HG03103 (cell line): ENCODE results near the gene LASP1NB.
"Not testable (repeated sequence)": the region's sequence is repeated elsewhere in the genome, so short reads cannot be mapped to it uniquely, and the experiment has no call there.

Experiments used
- ATAC-seq: cut with Tn5 transposase; IDR thresholded peaks from one replicate; pipeline ENCODE4 v1.9.1; 2021; ENCODE audit warnings: low read depth; ENCODE audit not compliant: unreplicated experiment

Gene LASP1NB

DNA sequence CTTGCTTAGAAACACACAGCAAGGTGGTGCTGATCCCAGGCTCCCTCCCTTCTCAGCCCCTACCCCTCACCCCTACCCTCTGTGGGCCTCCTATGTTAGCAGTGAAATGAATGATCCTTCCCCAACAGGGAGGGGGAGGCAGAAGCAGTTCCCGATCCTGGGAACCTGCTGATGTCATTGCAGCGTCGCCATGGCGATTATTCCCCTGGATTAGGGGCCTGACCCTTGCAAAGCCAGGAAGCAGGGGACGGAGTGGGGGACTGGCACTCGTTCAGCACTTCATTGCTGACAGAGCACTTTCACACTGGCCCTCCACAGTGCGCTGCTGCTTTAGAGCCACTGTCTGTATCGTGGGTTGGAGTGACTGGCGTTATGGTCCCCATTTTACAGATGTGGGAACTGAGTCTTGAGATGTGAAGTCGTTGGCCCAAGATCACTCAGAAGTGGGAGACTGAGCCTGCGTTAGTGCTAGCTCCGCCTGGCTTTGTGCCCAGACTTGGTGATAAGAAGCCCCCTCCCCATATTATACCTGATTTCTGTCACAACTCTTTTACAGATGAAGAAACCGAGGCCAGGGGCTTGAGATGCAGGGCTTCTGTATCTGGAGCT lies 29.0 kb upstream of the LASP1NB start:
- no peak for ATAC-seq

DNA sequence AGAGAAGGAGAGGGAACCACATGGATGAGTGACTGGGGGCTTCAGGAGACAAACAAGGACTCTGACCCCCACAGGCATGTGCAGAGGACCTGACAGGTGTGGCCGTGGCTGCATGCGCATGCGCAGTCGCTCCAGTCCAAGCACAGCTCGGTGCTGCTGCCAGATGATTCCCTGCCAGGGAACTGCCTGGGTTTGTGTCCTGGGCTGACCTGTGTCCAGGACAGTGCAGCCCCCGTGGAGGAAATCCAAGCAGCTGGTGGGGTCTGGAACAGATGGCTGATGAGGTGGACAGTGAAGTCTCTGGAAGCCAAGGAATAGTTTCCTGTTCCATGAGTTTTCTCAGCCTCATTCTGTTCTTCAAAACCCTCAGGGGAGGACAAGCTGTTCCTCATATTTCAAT lies 28.2 kb upstream of the LASP1NB start:
- ATAC-seq: no peak

DNA sequence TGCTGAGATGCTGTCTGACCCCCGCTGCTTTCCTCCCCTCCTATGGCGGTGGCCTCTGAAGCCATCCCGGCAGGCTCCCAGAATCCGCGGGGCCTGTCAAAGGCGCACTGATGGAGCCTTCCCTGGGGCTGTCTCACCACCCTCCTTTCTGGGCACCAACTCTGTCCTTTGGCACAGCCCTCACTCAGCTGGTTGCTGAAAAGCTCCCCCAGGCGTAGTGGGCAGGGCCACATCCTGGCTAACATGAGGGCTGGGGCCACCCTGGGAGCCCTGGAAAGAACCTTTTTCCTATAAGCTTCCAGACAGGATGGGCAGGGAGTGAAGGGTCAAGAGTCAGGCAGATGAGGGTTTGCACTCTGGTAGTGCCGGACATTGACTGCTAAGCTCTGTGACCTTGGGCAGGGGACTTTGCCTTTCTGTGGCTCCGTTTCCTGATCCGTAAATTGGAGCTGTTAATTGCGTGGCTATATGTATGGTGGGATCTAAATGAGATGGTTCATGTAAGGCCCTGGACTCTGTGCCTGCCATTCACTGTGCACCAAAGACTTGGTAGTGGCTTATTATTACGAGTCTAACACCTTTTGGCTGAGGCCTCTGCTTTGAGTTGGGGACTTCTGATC lies 27.6 kb upstream of the LASP1NB start:
- no peak for ATAC-seq

DNA sequence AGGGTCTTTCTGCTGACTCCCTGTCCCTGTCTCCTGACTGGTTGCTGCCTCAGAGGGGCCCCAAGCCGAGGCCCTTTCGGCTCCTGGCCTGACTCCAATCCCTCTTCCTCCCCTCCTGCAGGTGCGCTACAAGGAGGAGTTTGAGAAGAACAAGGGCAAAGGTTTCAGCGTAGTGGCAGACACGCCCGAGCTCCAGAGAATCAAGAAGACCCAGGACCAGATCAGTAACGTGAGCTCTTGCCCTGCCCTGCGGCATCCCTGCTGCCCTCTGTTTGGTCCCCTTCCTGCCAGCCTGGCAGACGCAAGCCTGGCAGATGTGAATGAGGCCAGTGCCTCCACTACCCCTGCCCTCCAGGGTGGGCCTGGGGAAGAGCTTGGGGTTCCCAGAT lies 27.1 kb upstream of the LASP1NB start:
- ATAC-seq: no peak

DNA sequence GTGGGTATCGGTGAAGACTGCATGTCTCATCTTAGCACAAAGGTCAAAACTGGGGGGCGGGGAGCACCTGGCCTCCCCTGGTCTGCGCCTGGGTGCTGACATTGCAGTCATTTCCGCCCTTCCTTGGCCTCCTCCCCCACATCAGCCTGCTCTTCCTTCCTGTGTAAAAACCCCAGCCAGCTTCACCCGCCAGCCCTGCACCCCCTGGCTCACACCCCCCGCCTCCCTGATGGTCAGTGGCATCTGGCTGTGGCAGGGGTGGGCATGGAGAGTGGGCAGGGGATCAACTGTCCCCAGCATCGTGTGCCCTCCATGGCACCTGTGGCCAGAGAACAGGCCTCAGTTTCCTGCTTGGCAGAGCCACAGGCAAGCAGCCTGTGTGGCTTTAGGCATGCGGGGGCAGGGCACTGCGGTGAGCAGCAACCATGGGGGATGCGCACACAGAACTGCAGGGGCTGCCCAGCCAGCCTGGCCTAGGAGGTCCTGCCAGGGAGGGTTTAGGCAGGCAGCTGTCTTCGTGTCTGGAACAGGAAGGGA lies 26.5 kb upstream of the LASP1NB start:
- ATAC-seq: peak; percentile 74

DNA sequence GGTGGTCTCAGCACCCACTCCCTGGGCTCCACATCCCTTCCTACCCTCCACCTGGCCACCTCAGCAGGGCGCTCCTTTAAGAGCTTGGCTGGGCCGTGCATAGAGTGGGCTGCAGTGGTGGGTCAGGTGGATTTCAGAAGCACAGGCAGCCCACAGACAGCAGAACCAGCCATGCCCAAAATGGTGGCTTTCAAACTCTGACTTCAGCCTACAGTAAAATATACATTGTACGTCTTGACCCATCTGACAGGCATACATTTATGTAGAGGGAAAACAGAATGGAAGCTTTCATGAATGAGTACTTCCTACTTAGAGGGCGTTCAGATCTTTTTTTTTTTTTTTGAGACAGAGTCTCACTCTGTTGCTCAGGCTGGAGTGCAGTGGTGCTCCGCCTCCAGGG lies 26.0 kb upstream of the LASP1NB start:
- ATAC-seq: no peak

DNA sequence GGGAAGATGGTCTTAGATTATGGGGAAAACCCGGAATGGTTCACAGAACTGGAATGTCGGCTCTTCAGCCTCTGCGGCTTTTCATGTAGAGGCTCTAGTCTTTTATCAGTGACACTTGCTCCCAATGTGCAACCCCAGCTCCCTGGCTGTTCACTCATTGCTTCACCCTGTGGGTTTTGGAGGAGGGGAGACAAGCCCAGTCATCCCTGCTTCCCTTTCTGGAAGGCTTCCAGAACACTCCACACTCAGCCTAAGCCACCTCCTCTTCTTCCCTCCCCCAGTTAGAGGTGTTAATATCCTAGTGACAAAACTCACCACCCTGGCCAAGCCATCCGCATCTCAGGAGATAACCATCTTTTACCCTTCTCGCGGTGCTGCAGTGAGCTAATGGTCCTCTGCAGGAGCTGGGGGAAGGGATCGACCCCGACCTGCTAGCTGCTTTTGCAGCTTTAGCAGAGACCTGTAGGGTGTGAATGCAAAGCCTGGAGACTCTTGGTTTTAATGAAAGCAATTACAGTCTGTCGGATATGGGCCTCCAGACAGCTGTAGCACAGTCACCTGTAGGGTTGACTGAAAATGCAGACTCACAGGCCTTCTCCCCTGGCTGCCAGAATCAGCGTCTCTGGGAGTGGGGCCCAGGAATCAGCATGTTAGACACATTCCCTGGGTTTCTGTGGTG lies 24.3 kb upstream of the LASP1NB start:
- ATAC-seq: no peak

DNA sequence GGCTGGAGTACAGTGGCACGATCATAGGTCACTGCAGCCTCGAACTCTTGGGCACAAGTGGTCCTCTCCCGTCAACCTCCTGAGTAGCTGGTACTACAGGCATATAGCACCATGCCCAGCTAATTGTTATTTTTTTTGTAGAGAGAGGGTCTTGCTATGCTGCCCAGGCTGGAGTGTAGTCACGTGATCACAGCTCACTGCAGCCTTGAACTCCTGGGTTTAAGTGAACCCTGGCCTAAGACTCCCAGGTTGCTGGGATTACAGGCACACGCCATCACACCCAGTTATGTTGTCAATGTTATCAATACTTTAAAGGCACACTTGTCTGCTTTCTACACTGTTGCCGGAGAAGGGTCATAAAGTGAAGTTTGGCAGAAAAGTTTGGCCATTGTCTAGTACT lies 22.0 kb upstream of the LASP1NB start:
- no peak for ATAC-seq

DNA sequence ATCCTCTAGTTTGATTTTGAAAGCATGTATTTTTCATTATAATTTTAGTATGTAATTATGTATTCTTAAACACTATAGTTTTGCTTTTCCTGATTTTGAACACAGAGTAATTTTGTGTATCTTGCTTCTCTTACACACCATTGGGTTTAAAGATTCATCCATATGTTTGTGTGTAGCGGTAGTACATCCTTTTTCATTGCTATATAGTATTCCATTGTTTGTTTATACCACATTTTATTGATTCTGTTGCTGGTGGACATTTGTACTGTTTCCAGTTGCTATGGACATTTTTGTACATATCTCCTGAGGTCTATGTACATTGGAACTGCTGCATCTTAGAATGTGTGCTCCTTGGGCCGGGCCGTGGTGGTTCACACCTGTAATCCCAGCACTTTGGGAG lies 20.5 kb upstream of the LASP1NB start:
- no peak for ATAC-seq

DNA sequence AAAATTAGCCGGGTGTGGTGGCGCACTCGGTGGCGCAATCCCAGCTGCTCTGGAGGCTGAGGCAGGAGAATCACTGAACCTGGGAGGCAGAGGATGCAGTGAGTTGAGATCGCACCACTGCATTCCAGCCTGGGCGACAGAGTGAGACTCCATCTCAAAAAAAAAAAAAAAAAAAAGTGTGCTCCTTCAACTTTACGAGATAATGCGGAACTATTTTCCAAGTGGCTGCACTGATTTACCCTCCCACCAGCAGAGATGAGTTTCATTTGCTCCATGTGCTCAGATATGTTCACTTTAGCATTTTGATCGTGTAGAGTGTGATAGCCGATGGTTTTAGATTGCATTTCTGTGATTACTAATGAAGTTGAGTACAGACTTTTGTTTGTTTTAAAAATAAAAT lies 20.0 kb upstream of the LASP1NB start:
- ATAC-seq: no peak

DNA sequence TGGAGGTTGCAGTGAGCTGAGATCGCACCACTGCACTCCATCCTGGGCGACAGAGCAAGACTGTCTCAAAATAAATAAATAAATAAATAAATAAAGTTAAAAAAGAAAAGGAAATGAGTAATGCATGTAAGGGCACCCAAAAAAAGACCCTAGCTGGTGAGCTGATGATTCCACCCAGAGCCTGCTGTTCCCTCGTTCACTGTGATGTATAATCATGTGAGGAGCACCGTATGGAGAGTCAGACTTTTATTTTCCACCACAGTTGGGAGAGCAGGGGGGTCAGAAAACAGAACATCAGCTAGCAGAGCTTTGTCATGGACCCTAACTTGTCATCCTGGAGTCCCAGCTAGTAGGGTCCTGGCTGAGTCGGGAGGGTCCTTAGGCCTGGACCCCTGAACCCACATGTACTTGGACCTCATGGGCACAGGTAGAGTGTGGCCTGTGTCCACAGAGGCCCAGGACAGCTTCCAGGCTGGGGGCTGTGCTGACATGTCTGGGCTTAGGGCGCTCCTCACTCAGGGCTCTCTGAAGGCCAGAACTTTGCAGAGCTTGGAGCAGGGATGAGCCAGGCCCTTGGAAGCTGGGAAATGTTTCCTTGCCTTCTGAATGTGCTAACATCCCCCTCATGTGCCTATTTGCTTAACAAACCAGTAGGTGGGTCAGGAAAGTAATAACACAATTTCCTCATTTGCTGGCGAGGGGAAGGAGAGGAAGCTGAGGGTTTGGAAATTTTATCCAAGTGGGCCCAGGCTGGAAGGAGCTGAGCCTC lies 18.8 kb upstream of the LASP1NB start:
- no peak for ATAC-seq

DNA sequence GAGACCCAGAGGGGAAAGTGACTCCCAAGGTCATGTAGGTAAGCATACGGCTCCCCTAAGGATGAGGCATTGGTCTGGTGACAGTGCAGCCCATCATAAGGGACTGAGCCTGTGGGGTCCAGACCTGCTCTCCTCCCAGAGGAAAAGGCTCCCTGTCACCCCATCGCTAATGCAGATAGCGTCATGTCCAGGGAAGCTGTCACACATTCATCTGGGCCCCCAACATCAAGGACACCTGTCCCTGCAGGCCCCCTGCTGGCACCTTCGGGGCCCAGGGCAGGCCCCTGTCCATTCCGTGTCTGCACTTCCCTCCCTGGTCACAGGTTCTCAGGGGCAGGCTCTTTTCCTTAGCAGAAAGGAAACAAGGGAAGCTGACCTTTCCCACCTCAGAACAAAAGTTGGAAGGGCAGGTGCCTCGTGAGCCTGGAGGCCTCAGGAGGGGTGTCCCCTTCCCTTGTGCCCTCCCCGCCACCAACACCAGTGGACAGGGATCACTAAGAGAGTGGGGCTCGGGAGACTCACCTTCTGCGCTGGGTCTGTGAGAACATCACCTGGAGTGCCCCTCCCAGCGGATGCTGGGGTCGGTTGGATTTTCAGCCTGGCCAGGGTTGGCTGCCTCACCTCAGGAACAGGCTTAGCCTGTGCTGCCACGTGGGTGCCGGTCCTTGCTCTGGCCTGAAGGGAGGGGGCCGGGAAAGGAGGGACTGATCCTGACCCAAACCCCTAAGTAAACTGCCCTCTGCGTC lies 17.3 kb upstream of the LASP1NB start:
- no peak for ATAC-seq

DNA sequence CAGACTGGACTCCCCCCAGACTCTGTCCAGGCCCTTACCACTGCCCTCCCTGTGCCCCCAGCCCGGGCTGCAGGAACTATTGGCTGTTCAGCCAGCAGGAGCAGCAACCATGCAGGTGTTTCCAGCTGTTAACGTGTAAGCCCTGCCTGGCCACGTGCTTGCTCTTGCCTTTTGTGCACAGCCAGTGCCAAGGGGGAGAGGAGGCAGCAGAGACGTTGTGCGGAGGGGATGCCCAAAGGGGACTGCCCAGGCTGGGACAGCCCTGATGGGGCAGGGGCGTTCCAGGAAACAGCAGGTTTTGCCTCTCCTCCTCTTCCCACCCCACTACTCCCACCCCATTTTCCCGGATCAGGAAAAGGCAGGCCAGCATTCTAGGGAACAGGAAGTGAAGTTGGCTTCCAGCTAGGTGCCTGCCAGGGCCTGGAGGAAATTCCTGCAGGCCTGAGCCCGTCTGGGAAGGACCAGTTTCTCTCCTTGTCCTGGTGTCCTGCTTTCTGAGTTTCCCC lies 16.7 kb upstream of the LASP1NB start:
- no peak for ATAC-seq

DNA sequence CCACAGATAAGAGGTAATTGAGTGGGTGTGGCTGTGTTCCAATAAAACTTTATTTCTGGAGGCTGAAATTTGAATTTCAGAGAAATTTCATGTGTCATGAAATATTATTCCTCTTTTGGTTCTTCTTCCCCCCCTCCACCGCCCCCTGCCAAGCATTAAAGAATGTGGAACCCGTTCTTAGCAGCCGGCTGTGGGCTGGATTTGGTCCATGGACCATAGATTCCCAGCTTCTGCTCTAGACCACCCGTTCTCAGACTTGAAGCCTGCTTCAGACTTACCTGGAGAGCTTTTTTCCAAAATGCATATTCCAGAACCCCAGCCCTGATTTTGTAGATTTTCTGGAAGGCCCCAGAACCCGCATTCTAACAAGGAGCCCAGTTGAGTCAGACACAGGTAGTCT lies 15.1 kb upstream of the LASP1NB start:
- ATAC-seq: no peak

DNA sequence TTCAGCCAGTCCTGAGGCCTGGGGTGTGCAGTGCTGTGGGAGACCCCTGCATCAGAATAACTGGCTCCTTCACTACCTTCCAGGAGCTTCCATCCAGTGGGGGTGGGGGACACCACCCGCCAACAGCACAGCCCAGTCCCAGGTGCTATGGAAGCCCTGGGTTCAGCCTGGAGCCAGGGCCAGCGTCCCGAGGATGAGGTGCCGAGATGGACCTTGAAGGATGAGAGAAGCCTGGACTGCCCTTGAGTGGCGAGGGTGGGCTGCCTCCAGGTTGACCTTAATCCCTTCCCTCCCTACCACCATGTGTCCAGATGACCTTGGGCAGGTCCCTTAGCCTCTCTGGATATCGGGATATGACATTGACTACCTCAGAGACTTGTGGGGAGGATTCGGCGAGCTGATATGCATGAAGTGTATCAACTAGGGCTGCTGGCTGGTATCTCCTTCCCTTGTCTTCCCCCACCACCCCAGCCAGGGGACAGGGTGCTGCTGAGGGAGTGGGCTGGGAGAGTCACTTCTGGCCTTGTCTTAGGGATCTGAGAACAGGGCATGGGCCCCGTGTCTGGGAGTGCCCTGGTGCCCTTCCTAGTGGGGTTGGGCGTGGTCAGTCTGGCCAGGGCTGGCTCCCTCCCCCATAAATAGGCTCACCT lies 14.2 kb upstream of the LASP1NB start:
- no peak for ATAC-seq

DNA sequence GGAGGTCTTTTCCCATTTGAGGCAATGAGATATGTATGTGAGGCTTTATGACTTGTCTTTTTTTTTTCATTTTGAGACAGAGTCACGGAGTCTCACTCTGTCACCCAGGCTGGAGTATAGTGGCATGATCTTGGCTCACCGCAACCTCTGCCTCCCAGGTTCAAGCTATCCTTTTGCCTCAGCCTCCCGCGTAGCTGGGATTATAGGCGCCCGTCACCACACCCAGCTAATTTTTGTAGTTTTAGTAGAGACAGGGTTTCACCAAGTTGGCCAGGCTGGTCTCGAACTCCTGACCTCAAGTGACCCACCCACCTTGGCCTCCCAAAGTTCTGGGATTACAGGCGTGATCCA lies 13.7 kb upstream of the LASP1NB start:
- not testable (repeated sequence) for ATAC-seq

DNA sequence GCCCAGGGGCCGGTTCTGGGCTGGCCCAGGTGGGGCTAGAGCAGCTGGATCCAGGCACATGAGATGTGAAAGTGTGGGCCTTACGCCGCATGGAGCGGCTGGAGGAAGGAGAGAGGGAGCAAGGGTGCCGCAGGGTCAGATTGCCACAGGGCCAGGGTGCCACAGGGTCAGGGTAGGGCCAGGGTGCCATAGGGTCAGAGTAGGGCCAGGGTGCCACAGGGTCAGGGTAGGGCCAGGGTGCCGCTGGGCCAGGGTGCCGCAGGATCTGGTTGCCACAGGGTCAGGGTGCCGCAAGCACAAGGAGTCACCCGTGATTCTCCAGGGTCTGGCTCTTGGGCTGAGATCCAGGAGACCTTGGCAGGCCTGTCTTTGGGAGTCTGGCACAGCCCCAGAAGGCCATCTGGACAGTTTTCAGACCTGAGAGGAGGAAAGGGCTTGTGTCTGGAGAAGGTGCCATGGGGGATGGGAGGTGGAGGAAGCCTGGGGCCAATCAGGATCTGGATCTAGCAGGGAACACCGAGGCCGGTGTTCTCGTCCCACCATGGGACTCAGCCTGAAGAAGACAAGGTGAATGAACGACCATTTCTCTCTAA lies 13.1 kb upstream of the LASP1NB start:
- no peak for ATAC-seq

DNA sequence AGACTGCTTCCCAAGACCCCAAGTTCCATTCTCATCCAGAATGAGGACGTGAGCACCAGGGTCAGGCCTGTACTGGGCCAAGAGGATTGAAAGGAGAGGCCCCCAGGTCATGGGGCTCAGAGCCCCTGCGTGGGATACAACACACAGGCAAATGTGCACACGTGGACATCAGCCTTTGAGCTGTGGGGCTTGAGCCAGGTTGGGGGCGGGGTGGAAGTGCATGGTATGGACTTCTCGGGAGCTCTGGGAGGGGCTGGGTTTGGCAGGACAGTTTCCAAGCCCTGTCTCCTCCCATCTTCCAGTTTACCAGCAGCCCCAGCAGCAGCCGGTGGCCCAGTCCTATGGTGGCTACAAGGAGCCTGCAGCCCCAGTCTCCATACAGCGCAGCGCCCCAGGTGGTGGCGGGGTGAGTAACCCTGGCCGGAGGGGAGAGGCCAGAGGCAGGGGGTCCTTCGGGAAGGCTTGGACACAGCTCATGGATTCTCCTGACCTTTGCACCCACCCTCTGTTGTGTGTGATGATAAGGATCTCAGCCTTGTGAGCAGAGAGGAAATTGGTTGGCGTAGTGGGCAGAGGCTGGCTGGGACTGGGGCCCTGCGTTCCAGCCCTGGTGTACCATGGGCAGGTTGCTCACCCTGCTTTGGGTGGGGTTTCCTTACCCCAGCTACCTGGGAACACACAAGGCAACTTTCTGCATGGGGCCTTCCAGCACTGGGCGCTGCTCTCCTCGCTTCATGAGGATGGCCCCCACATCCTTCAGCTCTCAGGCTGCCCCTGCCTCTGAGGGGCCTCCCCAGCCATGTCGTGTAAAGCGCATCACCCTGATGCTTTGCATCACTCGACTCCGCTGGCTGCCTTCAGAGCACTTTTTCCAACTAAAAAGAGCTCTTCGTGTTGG lies 10.4 kb upstream of the LASP1NB start:
- ATAC-seq: no peak

DNA sequence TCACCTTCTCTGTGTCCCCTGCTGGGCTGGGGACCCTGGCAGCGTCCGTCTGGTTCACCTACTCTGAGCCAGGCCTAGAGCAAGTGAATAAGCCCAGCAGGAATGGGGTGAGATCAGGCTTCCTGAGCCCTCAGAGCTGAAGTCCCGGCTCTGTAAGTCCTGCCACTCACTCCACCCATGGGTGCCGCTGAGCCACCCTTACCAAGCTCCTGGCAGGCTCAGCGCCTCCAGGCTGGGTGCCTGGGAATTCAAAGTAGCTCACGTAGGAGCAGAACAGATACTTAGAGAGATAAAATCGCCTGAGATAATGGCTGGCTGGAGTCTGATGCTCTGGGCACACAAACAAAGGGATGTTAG lies 9.8 kb upstream of the LASP1NB start:
- ATAC-seq: no peak
